ENCODE data around the gene RGPD5.
"Not testable (repeated sequence)": the region's sequence is repeated elsewhere in the genome, so short reads cannot be mapped to it uniquely, and the experiment has no call there.

DNA sequence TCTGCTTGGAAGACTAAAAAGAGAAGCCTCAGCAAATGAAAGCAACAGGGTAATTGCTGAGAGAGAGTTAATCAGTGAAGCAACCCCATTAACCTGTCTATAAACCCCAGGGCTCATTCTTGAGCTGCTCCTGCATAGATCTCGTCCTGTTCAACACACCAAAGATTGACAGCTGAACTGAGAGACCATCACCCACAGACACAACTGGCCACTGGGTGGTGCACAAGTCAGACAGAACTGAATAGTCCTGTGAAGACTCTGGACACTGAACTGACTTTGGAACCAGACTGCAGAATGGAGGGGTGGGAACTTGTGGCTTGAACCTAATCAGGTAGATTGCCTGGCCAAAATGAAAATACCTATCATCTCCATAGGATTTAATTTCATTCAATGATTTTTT lies 1.4 kb upstream of the RGPD5 start:
- not testable (repeated sequence) for TF ChIP-seq POLR2A (IDR thresholded peaks at IDR 0.05)
- TF ChIP-seq, protein P1, sequence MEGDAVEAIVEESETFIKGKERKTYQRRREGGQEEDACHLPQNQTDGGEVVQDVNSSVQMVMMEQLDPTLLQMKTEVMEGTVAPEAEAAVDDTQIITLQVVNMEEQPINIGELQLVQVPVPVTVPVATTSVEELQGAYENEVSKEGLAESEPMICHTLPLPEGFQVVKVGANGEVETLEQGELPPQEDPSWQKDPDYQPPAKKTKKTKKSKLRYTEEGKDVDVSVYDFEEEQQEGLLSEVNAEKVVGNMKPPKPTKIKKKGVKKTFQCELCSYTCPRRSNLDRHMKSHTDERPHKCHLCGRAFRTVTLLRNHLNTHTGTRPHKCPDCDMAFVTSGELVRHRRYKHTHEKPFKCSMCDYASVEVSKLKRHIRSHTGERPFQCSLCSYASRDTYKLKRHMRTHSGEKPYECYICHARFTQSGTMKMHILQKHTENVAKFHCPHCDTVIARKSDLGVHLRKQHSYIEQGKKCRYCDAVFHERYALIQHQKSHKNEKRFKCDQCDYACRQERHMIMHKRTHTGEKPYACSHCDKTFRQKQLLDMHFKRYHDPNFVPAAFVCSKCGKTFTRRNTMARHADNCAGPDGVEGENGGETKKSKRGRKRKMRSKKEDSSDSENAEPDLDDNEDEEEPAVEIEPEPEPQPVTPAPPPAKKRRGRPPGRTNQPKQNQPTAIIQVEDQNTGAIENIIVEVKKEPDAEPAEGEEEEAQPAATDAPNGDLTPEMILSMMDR (IDR thresholded peaks at IDR 0.05), result not testable (repeated sequence)
